HG03064 (cell line): ENCODE results near the gene RIMS1.
"Not testable (repeated sequence)": the region's sequence is repeated elsewhere in the genome, so short reads cannot be mapped to it uniquely, and the experiment has no call there.

Experiments
- ATAC-seq: cut with Tn5 transposase; IDR thresholded peaks from one replicate; pipeline ENCODE4 v1.9.1; 2021; ENCODE audit warnings: low read depth; ENCODE audit not compliant: unreplicated experiment

RIMS1 gene

DNA sequence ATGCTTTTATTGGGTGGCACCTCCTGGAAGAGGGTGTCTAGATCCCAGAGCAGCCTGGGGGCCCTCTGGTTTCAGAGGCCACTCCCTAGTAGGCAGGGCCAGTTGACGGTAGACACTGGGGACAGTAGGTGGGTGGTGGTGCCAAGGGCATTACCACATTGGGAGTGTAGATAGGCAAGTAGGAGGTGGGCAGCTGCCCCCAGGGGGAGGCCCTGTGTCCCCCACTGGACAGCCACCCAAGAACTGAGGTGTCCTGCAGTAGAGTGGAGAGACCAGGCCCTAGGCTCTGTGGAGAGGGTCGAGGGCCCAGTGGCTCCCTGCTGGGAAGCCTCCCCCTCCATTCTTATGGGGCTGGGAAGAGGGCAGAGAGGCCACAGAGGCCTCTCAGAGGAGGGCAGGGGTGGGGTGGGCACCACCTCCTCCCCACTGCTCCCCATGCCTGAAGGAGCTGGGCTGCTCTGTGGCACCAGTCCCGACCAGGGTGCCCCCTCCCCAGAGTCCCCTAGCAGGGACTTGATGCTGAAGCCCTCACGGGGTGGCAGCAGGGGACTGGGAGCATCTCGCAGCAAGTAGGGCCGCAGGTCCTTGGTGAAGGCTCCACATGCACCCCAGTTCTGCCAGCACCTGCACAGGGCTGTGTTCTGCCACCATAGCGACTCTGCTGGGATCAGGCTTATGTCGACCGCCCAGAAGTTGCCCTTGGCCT, 430.5 kb downstream of the RIMS1 start:
- no peak for ATAC-seq

DNA sequence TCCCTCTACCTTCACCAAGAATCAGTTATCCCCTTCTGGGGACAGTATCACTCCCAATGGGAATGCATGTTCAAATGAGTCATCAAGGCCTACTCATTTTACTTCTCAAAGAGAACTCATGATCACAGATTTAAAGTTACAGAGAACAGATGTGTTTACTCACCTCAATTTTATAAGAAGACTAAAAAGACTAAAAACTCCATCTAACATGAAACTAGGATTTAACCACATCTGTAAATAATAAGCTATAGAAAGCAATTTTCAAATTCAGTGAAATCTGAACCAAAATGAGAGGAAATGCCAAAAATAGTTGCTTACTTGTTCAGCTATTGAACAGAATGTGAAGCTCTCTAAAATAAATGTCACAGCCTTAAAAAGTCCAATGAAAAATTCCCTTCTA, 435.4 kb downstream of the RIMS1 start:
- no peak for ATAC-seq

DNA sequence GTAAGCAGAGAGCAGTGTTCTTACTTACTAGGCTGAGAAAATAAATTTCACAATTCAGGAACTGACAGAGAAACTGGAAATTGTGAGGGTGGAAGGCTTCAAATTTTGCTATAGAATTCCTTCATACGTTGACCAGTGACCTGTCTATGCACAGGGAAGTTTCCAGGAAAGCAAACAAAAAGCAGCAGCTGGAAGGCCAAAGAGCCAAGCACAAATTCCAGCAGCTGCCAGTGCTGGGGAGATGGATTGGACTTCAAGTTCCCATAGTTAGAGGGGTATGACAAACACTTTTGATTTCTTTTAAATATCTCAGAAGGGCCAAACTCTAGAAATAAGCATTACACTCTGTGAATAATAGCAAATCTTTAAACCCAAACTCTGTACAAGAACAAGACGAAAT, 436.4 kb downstream of the RIMS1 start:
- ATAC-seq = no peak

DNA sequence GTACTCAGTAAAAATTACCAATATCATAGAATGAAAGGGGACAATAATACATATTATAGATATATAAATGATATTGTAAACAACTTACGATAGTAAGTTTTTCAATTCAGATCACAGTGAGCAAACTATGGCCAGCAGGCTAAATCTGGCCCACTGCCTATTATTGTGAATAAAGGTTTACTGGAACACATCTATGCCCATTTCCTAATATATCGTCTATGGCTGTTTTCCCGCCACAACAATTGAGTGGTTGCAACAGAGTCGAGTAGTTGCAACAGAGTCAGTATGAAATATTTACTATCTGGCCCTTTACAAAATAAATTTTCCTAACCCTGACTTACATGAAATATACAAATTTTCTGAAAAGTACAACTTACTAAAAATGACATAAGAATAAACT, 438.2 kb downstream of the RIMS1 start:
- no peak for ATAC-seq

DNA sequence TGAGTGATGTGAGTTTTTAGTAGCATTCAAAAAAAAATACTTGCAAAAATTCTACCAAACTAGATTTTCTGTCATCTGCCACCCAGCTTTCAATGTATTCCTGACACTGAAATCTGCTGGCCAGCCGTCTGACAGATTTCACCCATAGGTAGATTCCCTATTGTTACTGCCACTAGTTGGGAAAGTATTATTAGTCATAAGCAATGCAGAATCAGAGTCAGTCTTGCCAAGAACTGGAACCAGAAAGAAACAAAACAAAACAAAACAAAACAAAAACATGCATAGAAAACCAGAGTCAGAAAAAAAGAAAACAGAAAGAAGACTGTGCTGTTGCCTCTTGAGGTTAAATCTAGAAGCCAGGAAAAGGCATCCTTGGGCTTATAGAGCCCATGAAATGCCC, 442.4 kb downstream of the RIMS1 start:
- ATAC-seq = no peak

DNA sequence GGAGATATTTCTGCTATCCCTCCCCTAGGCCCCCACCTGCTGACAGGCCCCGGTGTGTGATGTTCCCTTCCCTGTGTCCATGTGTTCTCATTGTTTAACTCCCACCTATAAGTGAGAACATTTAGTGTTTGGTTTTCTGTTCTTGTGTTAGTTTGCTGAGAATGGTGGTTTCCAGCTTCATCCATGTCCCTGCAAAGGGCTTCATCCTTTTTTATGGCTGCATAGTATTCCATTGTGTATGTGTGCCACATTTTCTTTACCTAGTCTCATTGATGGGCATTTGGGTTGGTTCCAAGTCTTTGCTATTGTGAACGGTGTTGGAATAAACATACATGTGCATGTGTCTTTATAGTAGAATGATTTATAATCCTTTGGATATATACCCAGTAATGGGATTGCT, 448.9 kb downstream of the RIMS1 start:
- not testable (repeated sequence) for ATAC-seq

DNA sequence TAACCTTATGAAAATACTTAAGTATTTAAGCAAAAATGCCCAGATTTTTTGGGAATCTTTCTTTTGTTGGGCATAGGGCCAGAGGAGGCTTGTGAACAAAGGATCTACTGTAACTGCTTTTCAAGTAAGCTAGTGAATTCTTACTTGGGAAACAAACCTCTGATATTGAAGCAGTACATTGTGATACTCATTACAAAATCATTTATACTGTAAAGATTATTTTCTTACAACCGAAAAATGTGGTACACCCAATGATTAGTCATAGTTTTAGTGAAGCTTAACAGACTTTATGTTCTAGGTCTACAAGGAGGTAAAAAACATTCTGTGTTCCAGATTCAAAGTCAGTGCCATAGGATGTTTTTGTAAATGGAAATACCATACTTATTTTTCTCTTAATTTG, 462.6 kb downstream of the RIMS1 start:
- no peak for ATAC-seq

DNA sequence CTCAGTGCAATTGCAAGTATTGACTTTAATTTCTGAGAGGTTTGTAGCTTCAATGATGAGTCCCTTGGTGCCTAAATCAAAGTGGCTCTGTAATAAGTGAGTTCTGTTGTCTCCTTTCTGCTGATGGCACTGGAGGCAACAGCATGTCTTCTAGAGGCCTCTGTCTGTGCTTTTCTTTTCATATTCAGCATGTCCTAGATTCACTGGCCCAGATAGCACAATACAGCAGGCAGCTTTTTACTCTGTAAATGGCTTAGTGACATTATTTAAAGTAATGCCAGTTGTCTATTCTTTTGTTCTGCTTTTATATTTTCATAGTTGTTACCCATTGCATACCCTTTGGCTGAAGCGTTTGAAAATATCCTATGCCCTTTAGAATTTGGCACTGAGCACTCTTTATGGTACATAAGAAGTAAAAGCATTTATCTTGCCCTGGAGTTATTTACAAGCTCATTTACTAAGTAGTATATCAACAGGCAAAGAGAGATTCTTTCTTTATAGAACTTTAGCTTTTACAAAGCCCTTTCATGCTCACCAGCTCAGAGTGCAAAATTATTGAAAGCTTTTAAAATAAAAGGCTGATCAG, 464.0 kb downstream of the RIMS1 start:
- ATAC-seq = no peak

DNA sequence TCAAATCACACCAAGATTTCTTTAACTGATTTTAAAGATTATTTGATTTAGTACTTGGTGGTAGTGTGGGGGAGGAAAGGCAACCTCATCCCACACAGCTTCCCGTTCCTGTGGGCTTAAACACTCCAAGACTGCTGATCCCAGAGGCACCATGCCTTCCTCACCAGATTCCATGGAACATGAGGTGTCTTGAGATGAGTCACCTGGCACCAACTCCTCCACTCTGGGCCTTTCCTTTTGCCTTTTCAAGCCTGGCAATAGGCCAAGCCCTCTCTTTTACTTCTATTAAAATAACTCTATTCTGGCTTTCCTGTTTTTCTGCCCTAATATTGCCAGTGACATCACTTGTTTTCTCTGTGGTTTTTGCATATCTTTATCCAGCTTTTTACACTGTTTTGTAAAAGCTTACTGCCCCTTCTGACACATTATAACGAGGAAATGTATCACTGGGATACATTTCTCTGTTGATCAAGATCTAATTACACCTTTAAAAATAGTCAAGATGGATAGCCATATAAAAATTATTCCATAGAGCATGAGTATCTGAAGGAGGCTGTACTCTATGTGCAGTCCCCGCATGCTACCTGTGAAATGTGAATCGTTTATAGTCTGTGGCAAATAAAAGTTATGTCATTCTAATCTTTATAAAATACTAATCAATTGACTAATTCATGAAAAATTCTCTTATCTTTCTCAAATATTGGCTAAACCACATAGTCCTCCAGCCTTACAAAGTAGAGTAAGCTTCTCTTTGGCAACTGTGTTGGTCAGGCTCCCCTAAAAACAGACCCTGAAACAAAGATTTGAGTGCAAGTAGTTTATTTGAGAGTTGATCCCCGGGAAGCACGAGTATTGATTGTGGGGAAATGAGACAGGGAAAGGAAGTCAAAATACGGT, 477.7 kb downstream of the RIMS1 start:
- no peak for ATAC-seq

DNA sequence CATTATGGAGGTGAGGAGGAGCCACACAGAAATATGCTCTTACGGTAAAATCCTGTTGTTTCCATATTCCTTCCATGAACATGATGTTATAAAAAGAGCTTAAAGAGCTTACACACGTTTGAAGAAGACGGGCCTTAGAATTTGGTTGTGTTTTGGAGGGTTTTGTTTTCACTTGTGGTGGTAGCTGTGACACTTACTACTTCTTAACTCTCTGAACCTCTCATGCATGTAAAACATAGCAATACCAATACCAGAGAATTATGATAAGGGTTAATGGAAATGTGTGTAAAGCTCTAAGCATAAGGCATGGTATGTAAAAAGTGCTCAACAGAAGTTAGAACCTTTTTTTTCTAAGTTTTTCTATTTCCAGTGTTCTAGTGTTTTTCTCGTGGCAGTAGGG, 479.4 kb downstream of the RIMS1 start:
- no peak for ATAC-seq

DNA sequence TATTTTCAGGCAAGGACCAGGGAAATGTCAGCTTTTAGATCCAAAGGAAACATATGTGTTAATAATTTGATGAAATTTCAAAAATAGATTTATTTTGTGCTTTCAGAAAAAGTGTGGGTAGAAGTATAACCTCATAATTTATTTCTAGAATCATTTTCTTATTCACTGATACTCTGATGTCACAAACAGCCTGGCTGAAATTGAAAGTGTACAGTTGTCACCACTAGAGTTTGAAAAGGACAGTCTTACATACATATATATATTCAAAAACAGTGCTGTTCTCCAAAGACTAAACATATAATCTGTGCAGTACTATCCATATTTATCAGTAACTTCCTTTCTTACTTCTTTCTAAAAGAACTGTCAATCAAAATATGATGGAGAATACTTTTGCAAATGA, 481.1 kb downstream of the RIMS1 start:
- ATAC-seq = no peak

DNA sequence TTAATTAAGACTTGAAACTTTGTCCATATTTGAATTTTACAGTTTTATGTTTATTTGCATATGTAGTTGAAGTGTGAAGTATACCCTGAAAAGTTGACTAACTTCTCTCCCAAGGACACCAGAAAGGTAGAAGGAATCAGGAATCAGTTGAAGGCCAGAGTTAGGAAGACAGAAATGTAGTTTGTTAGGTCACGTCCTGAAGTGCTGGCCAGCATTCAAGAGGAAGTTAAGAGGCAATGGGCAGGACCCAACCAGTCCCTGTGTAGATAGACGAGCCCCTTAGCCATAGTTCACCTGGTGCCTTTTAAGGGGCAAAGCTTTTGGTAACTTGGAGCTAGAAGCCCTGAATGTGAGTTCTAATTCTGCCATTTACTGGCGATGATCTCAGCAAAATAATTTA, 485.1 kb downstream of the RIMS1 start:
- ATAC-seq = no peak

DNA sequence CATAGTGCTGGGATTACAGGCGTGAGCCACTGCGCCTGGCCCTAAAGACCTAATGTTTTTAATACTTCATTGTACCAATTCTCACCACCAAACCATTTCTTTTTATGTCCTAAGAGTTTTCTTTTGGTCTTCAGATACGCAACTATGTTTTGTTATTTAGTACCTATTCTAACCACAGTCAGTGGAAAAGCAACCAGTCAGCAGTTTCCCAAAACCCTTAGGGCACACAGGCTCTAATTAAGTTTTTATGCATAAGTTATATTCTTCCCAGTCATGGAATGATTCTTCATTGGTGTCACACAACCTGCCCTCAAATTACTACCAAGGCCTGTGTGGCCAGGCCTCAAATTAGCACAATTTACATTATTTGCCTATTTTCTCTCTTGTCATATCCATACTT, 487.8 kb downstream of the RIMS1 start:
- no peak for ATAC-seq

DNA sequence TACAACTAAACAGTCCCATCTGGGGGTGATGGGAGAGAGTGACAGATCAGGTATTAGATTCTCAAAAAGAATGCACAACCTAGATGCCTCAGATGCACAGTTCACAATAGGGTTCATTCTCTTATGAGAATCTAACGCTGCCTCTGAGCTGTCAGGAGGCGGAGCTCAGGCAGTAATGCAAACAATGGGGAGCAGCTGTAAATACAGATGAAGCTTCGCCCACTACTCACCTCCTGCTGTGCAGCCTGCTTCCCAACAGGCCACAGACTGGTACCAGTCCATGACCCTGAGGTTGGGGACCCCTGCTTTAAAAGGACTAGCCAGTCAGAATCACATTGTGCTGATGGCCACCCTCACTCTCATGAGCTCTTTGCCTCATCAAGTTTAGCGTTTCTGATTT, 488.5 kb downstream of the RIMS1 start:
- no peak for ATAC-seq

DNA sequence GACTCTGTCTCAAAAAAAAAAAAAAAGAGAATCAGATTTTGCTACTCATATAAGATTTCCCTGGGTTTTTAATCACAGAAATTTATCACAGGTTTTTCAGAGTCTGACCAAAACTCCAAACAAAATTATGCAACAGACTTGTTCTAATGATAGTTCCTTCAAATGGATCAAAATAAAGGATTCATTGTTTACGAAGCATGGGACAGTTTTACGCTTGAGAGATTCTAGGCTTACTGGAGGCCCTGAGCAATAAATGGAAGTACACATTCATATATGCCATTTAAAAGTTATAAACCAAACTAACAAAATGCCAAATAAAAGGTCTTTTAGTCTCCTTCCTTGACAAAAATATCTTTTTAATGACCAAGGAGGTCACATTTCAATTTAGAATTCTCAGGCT, 490.4 kb downstream of the RIMS1 start:
- ATAC-seq = no peak

DNA sequence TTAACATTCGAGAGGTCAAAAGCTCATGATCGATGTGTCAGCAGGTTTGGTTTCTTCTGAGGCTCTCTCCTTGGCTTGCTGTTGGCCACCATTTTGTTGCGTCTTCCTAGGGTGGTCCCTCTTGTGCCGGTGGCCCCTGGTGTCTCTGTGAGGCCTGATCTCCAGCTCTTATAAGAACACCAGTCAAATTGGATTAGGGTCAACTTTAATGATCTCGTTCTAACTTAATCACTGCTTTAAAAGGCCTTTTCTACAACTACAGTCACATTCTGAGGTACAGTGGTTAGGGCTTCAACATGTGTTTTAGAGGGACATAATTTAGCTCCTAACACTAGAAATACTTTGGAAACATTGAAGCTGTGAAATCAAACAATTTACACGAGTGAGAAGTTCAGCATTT, 494.7 kb downstream of the RIMS1 start:
- no peak for ATAC-seq

DNA sequence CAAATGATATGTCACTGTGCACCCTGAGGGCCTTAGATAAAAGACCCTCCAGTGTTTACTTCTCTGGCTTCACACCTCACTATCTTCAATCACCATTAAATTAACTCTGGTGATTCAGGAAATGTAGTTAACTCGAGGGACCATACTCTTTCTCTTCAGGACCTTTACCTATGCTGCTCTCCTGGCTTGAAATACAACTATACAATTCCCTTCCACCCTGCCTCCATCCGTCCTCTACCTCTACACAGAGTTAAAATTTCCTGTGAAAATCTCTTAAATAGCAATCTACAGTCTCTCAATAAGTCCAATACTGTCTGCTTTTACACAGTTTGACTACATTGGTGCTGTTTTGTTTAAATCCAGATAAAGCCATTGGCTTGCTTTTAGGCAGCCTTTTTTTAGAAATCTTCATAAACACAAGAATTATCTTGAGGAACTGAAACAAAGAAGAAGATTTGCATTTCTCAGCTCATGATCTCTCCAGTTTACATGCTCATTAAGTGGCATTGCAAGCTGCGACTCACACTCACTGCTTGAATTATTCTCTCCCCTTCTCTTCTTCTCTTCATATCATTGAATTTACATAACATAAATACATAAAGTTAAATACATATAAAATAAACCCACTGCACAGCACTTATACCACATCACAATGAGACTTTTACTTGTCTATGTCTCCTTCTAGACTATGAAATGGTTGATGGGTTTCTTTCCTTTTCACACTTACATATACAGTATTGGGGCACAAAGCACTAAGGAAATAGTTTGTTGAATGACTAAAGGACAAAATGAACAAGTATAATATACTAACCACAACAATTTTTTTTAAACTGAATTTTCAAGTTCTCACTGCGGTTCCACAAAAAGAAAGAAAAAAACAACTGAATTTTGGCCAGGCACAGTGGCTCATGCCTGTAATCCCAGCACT, 496.5 kb downstream of the RIMS1 start:
- peak; percentile 95 for ATAC-seq

DNA sequence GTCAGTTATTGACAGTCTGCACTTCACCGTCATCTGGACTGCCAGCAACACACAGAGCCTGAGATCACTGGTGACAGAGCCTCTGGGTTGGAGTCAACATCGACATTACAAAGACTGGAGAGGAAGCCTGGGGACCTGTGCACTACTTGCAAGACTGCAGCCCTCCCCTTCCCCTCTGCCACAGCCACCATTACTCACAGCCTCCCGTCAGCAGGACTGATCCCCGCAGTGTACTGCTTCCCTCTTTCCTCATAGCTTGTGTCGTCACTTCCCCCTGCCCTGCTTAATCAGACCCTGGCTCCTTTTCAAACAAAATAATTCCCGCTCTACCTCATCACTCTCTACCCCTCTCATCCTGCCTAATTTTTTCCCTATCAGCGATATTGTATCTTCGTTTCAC, 500.0 kb downstream of the RIMS1 start:
- no peak for ATAC-seq

DNA sequence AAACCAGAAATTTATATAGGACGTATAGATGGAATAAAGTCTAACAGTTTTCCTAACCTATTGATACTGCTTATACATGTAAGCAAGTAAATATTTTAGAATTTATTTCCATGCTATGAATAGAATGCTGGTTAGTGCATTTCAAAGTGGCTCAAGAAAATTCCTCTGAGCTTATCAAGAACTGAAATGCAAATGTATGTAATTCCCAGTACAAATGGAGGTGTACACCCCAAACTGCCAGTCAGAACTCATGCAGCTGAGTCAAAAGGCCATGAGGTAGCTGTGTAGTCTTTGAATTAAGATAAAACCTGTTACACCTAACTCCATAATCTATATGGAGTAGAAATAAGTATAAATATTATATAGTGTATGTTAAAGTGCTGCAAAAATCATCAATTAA, 503.3 kb downstream of the RIMS1 start:
- ATAC-seq = no peak

DNA sequence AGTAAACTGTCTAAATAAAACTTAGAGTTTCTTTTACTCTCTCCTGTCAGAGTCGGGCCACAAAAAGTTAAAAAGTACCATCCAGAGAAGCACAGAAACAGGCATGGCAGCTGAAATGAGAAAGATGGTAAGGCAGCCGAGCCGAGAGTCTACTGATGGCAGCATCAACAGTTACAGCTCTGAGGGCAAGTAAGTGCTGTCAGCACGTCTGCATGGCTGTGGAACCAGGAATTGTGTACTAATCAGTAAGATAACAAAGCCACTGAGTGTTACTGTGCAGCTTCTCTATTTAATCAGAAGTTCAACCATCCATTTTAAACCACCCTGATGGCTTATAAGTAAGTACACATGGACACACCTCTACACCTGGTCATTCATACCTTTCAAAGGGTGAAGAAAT, 504.2 kb downstream of the RIMS1 start:
- no peak for ATAC-seq

DNA sequence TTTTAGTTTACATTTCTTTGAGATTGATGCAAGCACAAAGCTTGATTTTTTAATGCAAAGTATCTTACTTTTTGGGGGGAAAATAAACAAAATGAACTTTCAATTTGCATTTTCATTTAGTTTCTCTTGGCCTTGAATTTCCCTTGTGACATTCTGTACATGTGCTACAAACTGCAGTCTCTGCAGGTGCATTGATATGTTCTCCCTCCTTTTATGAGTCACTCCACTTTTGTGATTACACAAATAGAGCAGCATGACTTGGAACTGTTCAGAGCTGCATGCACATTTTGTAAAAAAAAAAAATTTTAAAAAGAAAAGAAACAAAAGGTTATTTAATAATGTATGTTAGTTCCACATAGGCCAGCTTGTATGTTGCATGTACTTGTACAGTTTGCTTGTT, 515.5 kb downstream of the RIMS1 start:
- no peak for ATAC-seq
